Activated CD4-positive, alpha-beta T cell treated with anti-CD3 and anti-CD28 coated beads, Interleukin-2, Interleukin-4, amounts not matched to agents 100 ng/mL and 50 ng/mL, durations not matched to agents 16 hours and 8 hours (primary cell): ENCODE data around the gene CORT.
"Not testable (repeated sequence)": the region's sequence is repeated elsewhere in the genome, so short reads cannot be mapped to it uniquely, and the experiment has no call there.

ENCODE experiments used
- DNase-seq: peaks from one replicate; pipeline ENCODE4 v3.0.0-alpha.2; 2020; ENCODE audit warnings: low spot score

The CORT gene

GRCh38 chr1:10438677-10439163 is 11.1 kb upstream of the CORT start:
- no peak for DNase-seq

GRCh38 chr1:10440305-10440704 is 9.5 kb upstream of the CORT start:
- no peak for DNase-seq

GRCh38 chr1:10440794-10441193 is 9.0 kb upstream of the CORT start:
- DNase-seq = no peak

GRCh38 chr1:10444248-10444647 is 5.6 kb upstream of the CORT start:
- DNase-seq = no peak

- DNase-seq = peak; percentile 37
These were observed 4.9 kb upstream of the CORT start for GRCh38 chr1:10444795-10445397.

- DNase-seq = no peak
These were observed 2.9 kb upstream of the CORT start for GRCh38 chr1:10446790-10447422.

- no peak for DNase-seq
These were observed 454 bp downstream of the CORT start for GRCh38 chr1:10450156-10450814.

GRCh38 chr1:10450836-10451235 is 1.0 kb downstream of the CORT start:
- DNase-seq = no peak

- no peak for DNase-seq
These were observed 1.5 kb downstream of the CORT start for GRCh38 chr1:10451287-10451686.

- DNase-seq = no peak
These were observed 6.2 kb downstream of the CORT start for GRCh38 chr1:10456048-10456447.

GRCh38 chr1:10456661-10457060 is 6.8 kb downstream of the CORT start:
- no peak for DNase-seq

GRCh38 chr1:10457462-10457861 is 7.6 kb downstream of the CORT start:
- DNase-seq = not testable (repeated sequence)

GRCh38 chr1:10457875-10458274 is 8.0 kb downstream of the CORT start:
- DNase-seq = no peak

GRCh38 chr1:10459184-10459583 is 9.4 kb downstream of the CORT start:
- DNase-seq = no peak

- no peak for DNase-seq
These were observed 17.2 kb downstream of the CORT start for GRCh38 chr1:10467078-10467477.

- DNase-seq = no peak
These were observed 20.2 kb downstream of the CORT start for GRCh38 chr1:10470043-10470442.

- no peak for DNase-seq
These were observed 21.8 kb downstream of the CORT start for GRCh38 chr1:10471411-10472219.

- DNase-seq = peak; percentile 97
These were observed 22.7 kb downstream of the CORT start, which contains the start of gene DFFA for GRCh38 chr1:10472220-10473144. Gene DFFA (minus strand): TSS chr1:10472529. CDS start chr1:10472458, 71 bp downstream.

GRCh38 chr1:10473145-10473765 is 23.4 kb downstream of the CORT start:
- no peak for DNase-seq

GRCh38 chr1:10474309-10474612 is 24.4 kb downstream of the CORT start:
- DNase-seq = not testable (repeated sequence)
